HepG2 (cell line): ENCODE data around the gene ANXA5. TPM values are rescaled to one million over a fixed set of nuclear protein-coding genes. Genes with fewer than 3 reads are reported as not detected.

Experiments
- CREB1 ChIP-seq, 2 experiments: fragments of 450-650 bp in 1 of 2; IDR thresholded peaks; 2 replicates each; pipeline ENCODE4 v1.6.1; 2016 to 2017; ENCODE audit warnings: control low read depth in 1 of 2, mild to moderate bottlenecking in 1 of 2, missing compliant biosample characterization in 1 of 2, missing genetic modification characterization in 1 of 2
- GTF2F1 ChIP-seq: fragments of 150-350 bp; IDR thresholded peaks from 2 replicates; pipeline ENCODE4 v1.6.1; 2014; ENCODE audit warnings: low read length
- NONO ChIP-seq, 2 experiments: fragments of 450-650 bp in 1 of 2; sonication (generic) in 1 of 2; formaldehyde crosslinking in 1 of 2; IDR thresholded peaks in 1 of 2; conservative IDR thresholded peaks in 1 of 2; 2 replicates each; pipeline versions ENCODE4 v1.6.1 to v1.8.0; 2017 to 2022; ENCODE audit warnings: mild to moderate bottlenecking in 1 of 2, missing genetic modification reagents in 1 of 2, moderate library complexity in 1 of 2
- SMC3 ChIP-seq: IDR thresholded peaks from 2 replicates; pipeline ENCODE4 v1.6.1; 2011; ENCODE audit warnings: low read length, improper control_type of control experiment
- TCF12 ChIP-seq, 2 experiments: fragments of 450-650 bp in 1 of 2; sonication (generic) in 1 of 2; formaldehyde crosslinking in 1 of 2; IDR thresholded peaks; 2 replicates each; pipeline versions ENCODE4 v1.6.1 to v1.8.0; 2017 to 2022; ENCODE audit warnings: antibody characterized with exemption in 1 of 2, mild to moderate bottlenecking in 1 of 2, missing genetic modification reagents in 1 of 2, moderate library complexity in 1 of 2
- ZBTB38 ChIP-seq: sonication (generic); formaldehyde crosslinking; IDR thresholded peaks from 2 replicates; pipeline ENCODE4 v1.5.1; 2020; ENCODE audit warnings: mild to moderate bottlenecking, missing genetic modification reagents
- ZFX ChIP-seq: sonication (generic); formaldehyde crosslinking; IDR thresholded peaks from 2 replicates; pipeline ENCODE4 v1.4.0; 2020; ENCODE audit warnings: mild to moderate bottlenecking, low read depth, missing genetic modification reagents, moderate library complexity
- ZNF225 ChIP-seq: sonication (generic); formaldehyde crosslinking; IDR thresholded peaks from 2 replicates; pipeline ENCODE4 v1.4.0; 2020; ENCODE audit warnings: mild to moderate bottlenecking, missing genetic modification reagents
- ZNF350 ChIP-seq: sonication (generic); formaldehyde crosslinking; IDR thresholded peaks from 2 replicates; pipeline ENCODE4 v1.4.0; 2020; ENCODE audit warnings: mild to moderate bottlenecking, low read depth, missing genetic modification reagents, borderline replicate concordance
- polyA plus RNA-seq, 8 experiments: library from polyadenylated mRNA; depleted of rRNA in 3 of 8; stranded (reverse) in 7 of 8; unstranded in 1 of 8; fragments of >200 nt; fragmentation: Illumina TruSeq in 4 of 8; extraction: Trizol in 4 of 8; gene quantifications; 2 replicates each; pipeline versions ENCODE4 v1.2.1 to v1.2.3, GENCODE V29; 2011 to 2016; ENCODE audit warnings: low read depth in 4 of 8, missing spikeins in 1 of 8, mixed read lengths in 1 of 8; ENCODE audit not compliant: insufficient read depth in 1 of 8
- total RNA-seq, 5 experiments: library from RNA; depleted of rRNA; stranded (reverse); fragments of >200 nt; fragmentation: Illumina TruSeq; extraction: Trizol; gene quantifications; 2 replicates each; pipeline ENCODE4 v1.2.3, GENCODE V29; 2016; ENCODE audit warnings: low read depth in 1 of 5
- TF ChIP-seq, protein P1 (sequence below): IDR thresholded peaks from 2 replicates; pipeline ENCODE4 v1.4.0; 2020; ENCODE audit warnings: mild to moderate bottlenecking, missing genetic modification reagents
- TF ChIP-seq, protein P2 (sequence below): sonication (generic); formaldehyde crosslinking; IDR thresholded peaks from 2 replicates; pipeline ENCODE4 v1.9.0; 2022; ENCODE audit warnings: missing genetic modification reagents, mild to moderate bottlenecking, borderline replicate concordance
- TF ChIP-seq, protein P3 (sequence below): sonication (generic); formaldehyde crosslinking; IDR thresholded peaks from 2 replicates; pipeline ENCODE4 v1.4.0; 2020; ENCODE audit warnings: missing genetic modification reagents, borderline replicate concordance
- TF ChIP-seq, protein P4 (sequence below): sonication (generic); formaldehyde crosslinking; IDR thresholded peaks from 2 replicates; pipeline ENCODE4 v1.5.0; 2020; ENCODE audit warnings: missing genetic modification reagents
- TF ChIP-seq, protein P5 (sequence below): sonication (generic); formaldehyde crosslinking; IDR thresholded peaks from 2 replicates; pipeline ENCODE4 v1.8.0; 2022; ENCODE audit warnings: mild to moderate bottlenecking, missing genetic modification reagents, borderline replicate concordance

The ANXA5 gene
- total and polyA plus RNA-seq, 2 of the 13 experiments (the other 11 are each of a cell fraction or from before 2014, with no cell fraction given): 209 to 342 TPM

DNA sequence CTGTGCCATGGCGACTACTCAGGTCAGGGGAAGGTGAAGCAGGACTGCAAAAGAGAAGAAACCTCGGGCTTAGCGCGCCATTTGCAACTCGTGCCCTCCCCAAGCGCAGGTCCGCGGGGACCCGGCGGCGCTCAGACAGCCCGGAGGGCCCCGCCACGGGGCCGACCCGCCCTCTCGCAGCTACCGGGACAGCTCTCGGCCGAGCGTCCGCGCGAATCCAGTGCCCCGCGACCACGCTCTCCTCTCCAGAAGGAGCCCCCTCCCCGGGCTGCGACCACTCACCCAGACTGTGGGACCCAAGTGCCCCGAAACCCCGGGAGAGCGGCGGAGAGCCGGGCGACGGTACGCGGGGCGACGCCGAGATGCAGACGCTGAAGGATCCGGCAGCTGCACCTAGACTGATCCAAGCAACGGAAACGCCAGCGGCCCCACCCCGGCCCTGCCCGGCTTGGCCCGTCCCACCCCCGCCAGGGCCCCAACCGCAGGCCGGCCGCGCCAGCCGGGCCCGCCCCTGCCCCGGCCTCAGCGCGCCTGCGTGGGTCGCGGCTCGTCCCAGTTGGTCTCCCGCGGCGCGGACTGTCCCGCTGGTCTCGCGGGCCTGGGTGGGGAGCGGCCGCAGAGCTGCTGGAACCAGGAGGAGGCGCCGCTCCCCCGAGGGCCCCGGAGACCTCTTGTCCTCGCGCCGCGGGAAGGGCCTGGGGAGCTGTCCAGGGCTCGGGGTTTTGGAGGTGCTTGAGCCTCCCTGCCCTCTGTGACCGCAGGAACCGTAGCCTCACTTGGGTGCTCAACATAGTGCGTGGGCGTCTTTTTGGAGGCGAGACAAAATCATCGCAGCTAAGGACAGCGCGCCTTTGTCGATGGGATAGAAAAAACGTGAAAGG is at the start of gene ANXA5 (continued):
- TF ChIP-seq, protein P1, sequence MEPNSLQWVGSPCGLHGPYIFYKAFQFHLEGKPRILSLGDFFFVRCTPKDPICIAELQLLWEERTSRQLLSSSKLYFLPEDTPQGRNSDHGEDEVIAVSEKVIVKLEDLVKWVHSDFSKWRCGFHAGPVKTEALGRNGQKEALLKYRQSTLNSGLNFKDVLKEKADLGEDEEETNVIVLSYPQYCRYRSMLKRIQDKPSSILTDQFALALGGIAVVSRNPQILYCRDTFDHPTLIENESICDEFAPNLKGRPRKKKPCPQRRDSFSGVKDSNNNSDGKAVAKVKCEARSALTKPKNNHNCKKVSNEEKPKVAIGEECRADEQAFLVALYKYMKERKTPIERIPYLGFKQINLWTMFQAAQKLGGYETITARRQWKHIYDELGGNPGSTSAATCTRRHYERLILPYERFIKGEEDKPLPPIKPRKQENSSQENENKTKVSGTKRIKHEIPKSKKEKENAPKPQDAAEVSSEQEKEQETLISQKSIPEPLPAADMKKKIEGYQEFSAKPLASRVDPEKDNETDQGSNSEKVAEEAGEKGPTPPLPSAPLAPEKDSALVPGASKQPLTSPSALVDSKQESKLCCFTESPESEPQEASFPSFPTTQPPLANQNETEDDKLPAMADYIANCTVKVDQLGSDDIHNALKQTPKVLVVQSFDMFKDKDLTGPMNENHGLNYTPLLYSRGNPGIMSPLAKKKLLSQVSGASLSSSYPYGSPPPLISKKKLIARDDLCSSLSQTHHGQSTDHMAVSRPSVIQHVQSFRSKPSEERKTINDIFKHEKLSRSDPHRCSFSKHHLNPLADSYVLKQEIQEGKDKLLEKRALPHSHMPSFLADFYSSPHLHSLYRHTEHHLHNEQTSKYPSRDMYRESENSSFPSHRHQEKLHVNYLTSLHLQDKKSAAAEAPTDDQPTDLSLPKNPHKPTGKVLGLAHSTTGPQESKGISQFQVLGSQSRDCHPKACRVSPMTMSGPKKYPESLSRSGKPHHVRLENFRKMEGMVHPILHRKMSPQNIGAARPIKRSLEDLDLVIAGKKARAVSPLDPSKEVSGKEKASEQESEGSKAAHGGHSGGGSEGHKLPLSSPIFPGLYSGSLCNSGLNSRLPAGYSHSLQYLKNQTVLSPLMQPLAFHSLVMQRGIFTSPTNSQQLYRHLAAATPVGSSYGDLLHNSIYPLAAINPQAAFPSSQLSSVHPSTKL (CRISPR knock-in tag): peak; percentile 51
- TF ChIP-seq ZNF350 (CRISPR knock-in tag) (no peak), ZNF225 (CRISPR knock-in tag) (no peak), NONO (IDR thresholded peaks at IDR 0.05) (no peak), NONO (CRISPR knock-in tag; conservative IDR thresholded peaks at IDR 0.05) (peak; percentile 44; the same call in 1 of the 2 replicates), CREB1 (IDR thresholded peaks at IDR 0.05) (no peak), CREB1 (CRISPR knock-in tag; IDR thresholded peaks at IDR 0.05) (no peak), ZBTB38 (CRISPR knock-in tag) (no peak), SMC3 (no peak), ZFX (CRISPR knock-in tag) (peak; percentile 79), GTF2F1 (no peak), TCF12 (IDR thresholded peaks at IDR 0.05) (no peak), TCF12 (CRISPR knock-in tag; IDR thresholded peaks at IDR 0.05) (no peak)
- TF ChIP-seq, protein P2, sequence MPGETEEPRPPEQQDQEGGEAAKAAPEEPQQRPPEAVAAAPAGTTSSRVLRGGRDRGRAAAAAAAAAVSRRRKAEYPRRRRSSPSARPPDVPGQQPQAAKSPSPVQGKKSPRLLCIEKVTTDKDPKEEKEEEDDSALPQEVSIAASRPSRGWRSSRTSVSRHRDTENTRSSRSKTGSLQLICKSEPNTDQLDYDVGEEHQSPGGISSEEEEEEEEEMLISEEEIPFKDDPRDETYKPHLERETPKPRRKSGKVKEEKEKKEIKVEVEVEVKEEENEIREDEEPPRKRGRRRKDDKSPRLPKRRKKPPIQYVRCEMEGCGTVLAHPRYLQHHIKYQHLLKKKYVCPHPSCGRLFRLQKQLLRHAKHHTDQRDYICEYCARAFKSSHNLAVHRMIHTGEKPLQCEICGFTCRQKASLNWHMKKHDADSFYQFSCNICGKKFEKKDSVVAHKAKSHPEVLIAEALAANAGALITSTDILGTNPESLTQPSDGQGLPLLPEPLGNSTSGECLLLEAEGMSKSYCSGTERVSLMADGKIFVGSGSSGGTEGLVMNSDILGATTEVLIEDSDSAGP: peak; percentile 81; the same call in 1 of the 2 replicates
- TF ChIP-seq, protein P3, sequence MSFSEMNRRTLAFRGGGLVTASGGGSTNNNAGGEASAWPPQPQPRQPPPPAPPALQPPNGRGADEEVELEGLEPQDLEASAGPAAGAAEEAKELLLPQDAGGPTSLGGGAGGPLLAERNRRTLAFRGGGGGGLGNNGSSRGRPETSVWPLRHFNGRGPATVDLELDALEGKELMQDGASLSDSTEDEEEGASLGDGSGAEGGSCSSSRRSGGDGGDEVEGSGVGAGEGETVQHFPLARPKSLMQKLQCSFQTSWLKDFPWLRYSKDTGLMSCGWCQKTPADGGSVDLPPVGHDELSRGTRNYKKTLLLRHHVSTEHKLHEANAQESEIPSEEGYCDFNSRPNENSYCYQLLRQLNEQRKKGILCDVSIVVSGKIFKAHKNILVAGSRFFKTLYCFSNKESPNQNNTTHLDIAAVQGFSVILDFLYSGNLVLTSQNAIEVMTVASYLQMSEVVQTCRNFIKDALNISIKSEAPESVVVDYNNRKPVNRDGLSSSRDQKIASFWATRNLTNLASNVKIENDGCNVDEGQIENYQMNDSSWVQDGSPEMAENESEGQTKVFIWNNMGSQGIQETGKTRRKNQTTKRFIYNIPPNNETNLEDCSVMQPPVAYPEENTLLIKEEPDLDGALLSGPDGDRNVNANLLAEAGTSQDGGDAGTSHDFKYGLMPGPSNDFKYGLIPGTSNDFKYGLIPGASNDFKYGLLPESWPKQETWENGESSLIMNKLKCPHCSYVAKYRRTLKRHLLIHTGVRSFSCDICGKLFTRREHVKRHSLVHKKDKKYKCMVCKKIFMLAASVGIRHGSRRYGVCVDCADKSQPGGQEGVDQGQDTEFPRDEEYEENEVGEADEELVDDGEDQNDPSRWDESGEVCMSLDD (CRISPR knock-in tag): no peak
- TF ChIP-seq, protein P4, sequence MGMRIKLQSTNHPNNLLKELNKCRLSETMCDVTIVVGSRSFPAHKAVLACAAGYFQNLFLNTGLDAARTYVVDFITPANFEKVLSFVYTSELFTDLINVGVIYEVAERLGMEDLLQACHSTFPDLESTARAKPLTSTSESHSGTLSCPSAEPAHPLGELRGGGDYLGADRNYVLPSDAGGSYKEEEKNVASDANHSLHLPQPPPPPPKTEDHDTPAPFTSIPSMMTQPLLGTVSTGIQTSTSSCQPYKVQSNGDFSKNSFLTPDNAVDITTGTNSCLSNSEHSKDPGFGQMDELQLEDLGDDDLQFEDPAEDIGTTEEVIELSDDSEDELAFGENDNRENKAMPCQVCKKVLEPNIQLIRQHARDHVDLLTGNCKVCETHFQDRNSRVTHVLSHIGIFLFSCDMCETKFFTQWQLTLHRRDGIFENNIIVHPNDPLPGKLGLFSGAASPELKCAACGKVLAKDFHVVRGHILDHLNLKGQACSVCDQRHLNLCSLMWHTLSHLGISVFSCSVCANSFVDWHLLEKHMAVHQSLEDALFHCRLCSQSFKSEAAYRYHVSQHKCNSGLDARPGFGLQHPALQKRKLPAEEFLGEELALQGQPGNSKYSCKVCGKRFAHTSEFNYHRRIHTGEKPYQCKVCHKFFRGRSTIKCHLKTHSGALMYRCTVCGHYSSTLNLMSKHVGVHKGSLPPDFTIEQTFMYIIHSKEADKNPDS (CRISPR knock-in tag): no peak
- TF ChIP-seq, protein P5, sequence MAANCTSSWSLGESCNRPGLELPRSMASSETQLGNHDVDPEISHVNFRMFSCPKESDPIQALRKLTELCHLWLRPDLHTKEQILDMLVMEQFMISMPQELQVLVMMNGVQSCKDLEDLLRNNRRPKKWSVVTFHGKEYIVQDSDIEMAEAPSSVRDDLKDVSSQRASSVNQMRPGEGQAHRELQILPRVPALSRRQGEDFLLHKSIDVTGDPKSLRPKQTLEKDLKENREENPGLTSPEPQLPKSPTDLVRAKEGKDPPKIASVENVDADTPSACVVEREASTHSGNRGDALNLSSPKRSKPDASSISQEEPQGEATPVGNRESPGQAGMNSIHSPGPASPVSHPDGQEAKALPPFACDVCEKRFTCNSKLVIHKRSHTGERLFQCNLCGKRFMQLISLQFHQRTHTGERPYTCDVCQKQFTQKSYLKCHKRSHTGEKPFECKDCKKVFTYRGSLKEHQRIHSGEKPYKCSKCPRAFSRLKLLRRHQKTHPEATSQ (CRISPR knock-in tag): no peak
